ENCODE data around the gene MMP27. TPM values are rescaled to one million over a fixed set of nuclear protein-coding genes. Genes with fewer than 3 reads are reported as not detected.

MMP27 gene
- total RNA-seq, 6 experiments from 2014 or later, result 0.11 TPM; not detected in 5

- DNase-seq (no peak), ATAC-seq (no peak)
- Histone ChIP-seq H3K27ac (no peak overlapping the region), H3K27me3 (no peaks in the 10 kb centered on the region), H3K4me1 (no peaks in the 10 kb centered on the region), H3K4me3 (no peak overlapping the region), H3K9me3 (no peaks in the 10 kb centered on the region), H3K36me3 (no peaks in the 10 kb centered on the region)
- no peak for TF ChIP-seq POLR2A (IDR thresholded peaks at IDR 0.05)
- TF ChIP-seq, protein P1, sequence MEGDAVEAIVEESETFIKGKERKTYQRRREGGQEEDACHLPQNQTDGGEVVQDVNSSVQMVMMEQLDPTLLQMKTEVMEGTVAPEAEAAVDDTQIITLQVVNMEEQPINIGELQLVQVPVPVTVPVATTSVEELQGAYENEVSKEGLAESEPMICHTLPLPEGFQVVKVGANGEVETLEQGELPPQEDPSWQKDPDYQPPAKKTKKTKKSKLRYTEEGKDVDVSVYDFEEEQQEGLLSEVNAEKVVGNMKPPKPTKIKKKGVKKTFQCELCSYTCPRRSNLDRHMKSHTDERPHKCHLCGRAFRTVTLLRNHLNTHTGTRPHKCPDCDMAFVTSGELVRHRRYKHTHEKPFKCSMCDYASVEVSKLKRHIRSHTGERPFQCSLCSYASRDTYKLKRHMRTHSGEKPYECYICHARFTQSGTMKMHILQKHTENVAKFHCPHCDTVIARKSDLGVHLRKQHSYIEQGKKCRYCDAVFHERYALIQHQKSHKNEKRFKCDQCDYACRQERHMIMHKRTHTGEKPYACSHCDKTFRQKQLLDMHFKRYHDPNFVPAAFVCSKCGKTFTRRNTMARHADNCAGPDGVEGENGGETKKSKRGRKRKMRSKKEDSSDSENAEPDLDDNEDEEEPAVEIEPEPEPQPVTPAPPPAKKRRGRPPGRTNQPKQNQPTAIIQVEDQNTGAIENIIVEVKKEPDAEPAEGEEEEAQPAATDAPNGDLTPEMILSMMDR (IDR thresholded peaks at IDR 0.05), result no peak
- intact Hi-C loops (cut with DNase I), result no loop called here
Observed at GRCh38 chr11:102647430-102647829, 58.1 kb downstream of the MMP27 start.

DNA sequence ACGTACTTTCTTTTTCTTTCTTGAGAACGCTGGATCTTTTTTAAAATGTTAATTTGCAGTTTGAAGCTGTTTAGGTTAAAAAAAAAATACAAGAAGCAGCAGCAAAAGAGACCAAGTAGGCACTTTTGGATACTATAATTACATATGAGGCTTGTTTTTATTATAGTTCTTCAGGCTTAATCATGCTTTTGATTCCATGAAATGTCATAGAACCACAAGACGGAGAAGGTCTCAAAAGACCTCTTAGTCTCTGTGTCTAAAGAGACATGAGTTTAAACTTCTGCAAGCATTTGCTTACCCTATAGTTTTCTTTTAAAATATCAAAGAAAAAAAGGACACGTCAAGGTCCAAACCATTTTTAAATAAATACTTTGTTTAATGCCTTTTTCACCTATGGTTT lies 61.6 kb downstream of the MMP27 start:
- no peak for ATAC-seq
- no peaks in the 10 kb centered on the region for H3K27me3 ChIP-seq
- 81% methylated on average over 4 of the region's 4 CpGs for WGBS (ENCODE audit: insufficient coverage, low coverage, low lambda C conversion rate, missing lambda C conversion rate)

More for the DNA sequence above, 61.6 kb downstream of the MMP27 start:
- DNase-seq, result no peak
- TF ChIP-seq POLR2A (IDR thresholded peaks at IDR 0.05), result no peak
- TF ChIP-seq, protein P1 (IDR thresholded peaks at IDR 0.05), result no peak
- Histone ChIP-seq H3K36me3 (no peaks in the 10 kb centered on the region), H3K4me3 (no peak overlapping the region), H3K27ac (no peak overlapping the region), H3K4me1 (peaks cover 0 to 23% (median 8%) of the 10 kb centered on the region in 4 donors), H3K9me3 (no peaks in the 10 kb centered on the region)
- intact Hi-C loops (cut with DNase I), result no loop called here

Other genes with a start within 250 kb of the MMP27 start
- 1 to 10 TPM in 3 of 6 experiments, under 1 TPM in 3; 0.37 to 2.9 (median 1.1) TPM for gene MMP7, start 175.0 kb downstream of the MMP27 start, total RNA-seq
- not detected for gene MMP20, start 80.4 kb downstream of the MMP27 start, total RNA-seq
- gene MMP8, start 19.2 kb upstream of the MMP27 start, total RNA-seq, result 1 to 10 TPM in 1 of 6 experiments, under 1 TPM in 4, not detected in 1; 0.14 to 1.2 (median 0.74) TPM
- gene MMP10, start 74.9 kb upstream of the MMP27 start, total RNA-seq, result under 1 TPM in 1 of 6 experiments, not detected in 5; 0.35 TPM
- gene MMP1, start 92.4 kb upstream of the MMP27 start, total RNA-seq, result under 1 TPM in 1 of 6 experiments, not detected in 5; 0.22 TPM
- gene MMP3, start 137.8 kb upstream of the MMP27 start, total RNA-seq, result not detected
- 1 to 10 TPM in 1 of 6 experiments, not detected in 5; 1.5 TPM for gene MMP12, start 169.2 kb upstream of the MMP27 start, total RNA-seq
- gene MMP13, start 250.0 kb upstream of the MMP27 start, total RNA-seq, result not detected